Measurements from ENCODE around the gene TMPRSS13. TPM values are rescaled to one million over a fixed set of nuclear protein-coding genes. Genes with fewer than 3 reads are reported as not detected.

The TMPRSS13 gene
- total RNA-seq, 1 donor from 2014 or later, result 5.7 TPM

GRCh38 chr11:117905524-117905923, 23.7 kb downstream of the TMPRSS13 start:
- Mint-ChIP-seq H3K9me3 (ENCODE audit: low read depth) (no peaks in the 10 kb centered on the region), H3K4me3 (ENCODE audit: low read depth) (no peak overlapping the region), H3K27ac (no peak overlapping the region), H3K27me3 (peaks cover 6% of the 10 kb centered on the region), H3K4me1 (ENCODE audit: low read depth) (peaks cover 6% of the 10 kb centered on the region), H3K36me3 (ENCODE audit: insufficient read depth) (no peaks in the 10 kb centered on the region)
- DNase-seq (ENCODE audit: low spot score, unreplicated experiment), result no peak
- no peak for TF ChIP-seq CTCF (IDR thresholded peaks at IDR 0.05; ENCODE audit: unreplicated experiment)

- no peak for DNase-seq (ENCODE audit: low spot score, unreplicated experiment)
- H3K36me3 Mint-ChIP-seq (ENCODE audit: insufficient read depth), result no peaks in the 10 kb centered on the region
- H3K4me1 Mint-ChIP-seq (ENCODE audit: low read depth), result peaks cover 6% of the 10 kb centered on the region
- no peaks in the 10 kb centered on the region for H3K9me3 Mint-ChIP-seq (ENCODE audit: low read depth)
- no peak overlapping the region for H3K4me3 Mint-ChIP-seq (ENCODE audit: low read depth)
- peaks cover 18% of the 10 kb centered on the region for H3K27me3 Mint-ChIP-seq
- no peak for TF ChIP-seq CTCF (IDR thresholded peaks at IDR 0.05; ENCODE audit: unreplicated experiment)
- H3K27ac Mint-ChIP-seq, result no peak overlapping the region
Observed at GRCh38 chr11:117903505-117904382, 25.5 kb downstream of the TMPRSS13 start.

- Mint-ChIP-seq H3K36me3 (ENCODE audit: insufficient read depth) (no peaks in the 10 kb centered on the region), H3K27ac (no peak overlapping the region), H3K4me1 (ENCODE audit: low read depth) (no peaks in the 10 kb centered on the region), H3K27me3 (peaks cover 12% of the 10 kb centered on the region), H3K9me3 (ENCODE audit: low read depth) (no peaks in the 10 kb centered on the region), H3K4me3 (ENCODE audit: low read depth) (no peak overlapping the region)
- TF ChIP-seq CTCF (IDR thresholded peaks at IDR 0.05; ENCODE audit: unreplicated experiment), result no peak
- no peak for DNase-seq (ENCODE audit: low spot score, unreplicated experiment)
Observed at GRCh38 chr11:117902001-117902845, 27.0 kb downstream of the TMPRSS13 start.

- TF ChIP-seq CTCF (IDR thresholded peaks at IDR 0.05; ENCODE audit: unreplicated experiment), result no peak
- no peak overlapping the region for H3K4me3 Mint-ChIP-seq (ENCODE audit: low read depth)
- H3K27ac Mint-ChIP-seq, result no peak overlapping the region
- no peaks in the 10 kb centered on the region for H3K9me3 Mint-ChIP-seq (ENCODE audit: low read depth)
- H3K4me1 Mint-ChIP-seq (ENCODE audit: low read depth), result no peaks in the 10 kb centered on the region
- H3K36me3 Mint-ChIP-seq (ENCODE audit: insufficient read depth), result no peaks in the 10 kb centered on the region
- DNase-seq (ENCODE audit: low spot score, unreplicated experiment), result no peak
- peaks cover 15% of the 10 kb centered on the region for H3K27me3 Mint-ChIP-seq
Observed at GRCh38 chr11:117901601-117902000, 27.6 kb downstream of the TMPRSS13 start.

GRCh38 chr11:117900720-117901440, 28.3 kb downstream of the TMPRSS13 start:
- H3K4me3 Mint-ChIP-seq (ENCODE audit: low read depth), result no peak overlapping the region
- TF ChIP-seq CTCF (IDR thresholded peaks at IDR 0.05; ENCODE audit: unreplicated experiment), result no peak
- no peaks in the 10 kb centered on the region for H3K36me3 Mint-ChIP-seq (ENCODE audit: insufficient read depth)
- no peaks in the 10 kb centered on the region for H3K4me1 Mint-ChIP-seq (ENCODE audit: low read depth)
- H3K27ac Mint-ChIP-seq, result no peak overlapping the region
- H3K27me3 Mint-ChIP-seq, result peaks cover 17% of the 10 kb centered on the region
- no peak for DNase-seq (ENCODE audit: low spot score, unreplicated experiment)
- no peaks in the 10 kb centered on the region for H3K9me3 Mint-ChIP-seq (ENCODE audit: low read depth)

All from progenitor cell of endocrine pancreas (in vitro differentiated cells).